Measurements from ENCODE around the gene ARID5B.
"Not testable (repeated sequence)": the region's sequence is repeated elsewhere in the genome, so short reads cannot be mapped to it uniquely, and the experiment has no call there.

The ARID5B gene, protein sequence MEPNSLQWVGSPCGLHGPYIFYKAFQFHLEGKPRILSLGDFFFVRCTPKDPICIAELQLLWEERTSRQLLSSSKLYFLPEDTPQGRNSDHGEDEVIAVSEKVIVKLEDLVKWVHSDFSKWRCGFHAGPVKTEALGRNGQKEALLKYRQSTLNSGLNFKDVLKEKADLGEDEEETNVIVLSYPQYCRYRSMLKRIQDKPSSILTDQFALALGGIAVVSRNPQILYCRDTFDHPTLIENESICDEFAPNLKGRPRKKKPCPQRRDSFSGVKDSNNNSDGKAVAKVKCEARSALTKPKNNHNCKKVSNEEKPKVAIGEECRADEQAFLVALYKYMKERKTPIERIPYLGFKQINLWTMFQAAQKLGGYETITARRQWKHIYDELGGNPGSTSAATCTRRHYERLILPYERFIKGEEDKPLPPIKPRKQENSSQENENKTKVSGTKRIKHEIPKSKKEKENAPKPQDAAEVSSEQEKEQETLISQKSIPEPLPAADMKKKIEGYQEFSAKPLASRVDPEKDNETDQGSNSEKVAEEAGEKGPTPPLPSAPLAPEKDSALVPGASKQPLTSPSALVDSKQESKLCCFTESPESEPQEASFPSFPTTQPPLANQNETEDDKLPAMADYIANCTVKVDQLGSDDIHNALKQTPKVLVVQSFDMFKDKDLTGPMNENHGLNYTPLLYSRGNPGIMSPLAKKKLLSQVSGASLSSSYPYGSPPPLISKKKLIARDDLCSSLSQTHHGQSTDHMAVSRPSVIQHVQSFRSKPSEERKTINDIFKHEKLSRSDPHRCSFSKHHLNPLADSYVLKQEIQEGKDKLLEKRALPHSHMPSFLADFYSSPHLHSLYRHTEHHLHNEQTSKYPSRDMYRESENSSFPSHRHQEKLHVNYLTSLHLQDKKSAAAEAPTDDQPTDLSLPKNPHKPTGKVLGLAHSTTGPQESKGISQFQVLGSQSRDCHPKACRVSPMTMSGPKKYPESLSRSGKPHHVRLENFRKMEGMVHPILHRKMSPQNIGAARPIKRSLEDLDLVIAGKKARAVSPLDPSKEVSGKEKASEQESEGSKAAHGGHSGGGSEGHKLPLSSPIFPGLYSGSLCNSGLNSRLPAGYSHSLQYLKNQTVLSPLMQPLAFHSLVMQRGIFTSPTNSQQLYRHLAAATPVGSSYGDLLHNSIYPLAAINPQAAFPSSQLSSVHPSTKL

DNA sequence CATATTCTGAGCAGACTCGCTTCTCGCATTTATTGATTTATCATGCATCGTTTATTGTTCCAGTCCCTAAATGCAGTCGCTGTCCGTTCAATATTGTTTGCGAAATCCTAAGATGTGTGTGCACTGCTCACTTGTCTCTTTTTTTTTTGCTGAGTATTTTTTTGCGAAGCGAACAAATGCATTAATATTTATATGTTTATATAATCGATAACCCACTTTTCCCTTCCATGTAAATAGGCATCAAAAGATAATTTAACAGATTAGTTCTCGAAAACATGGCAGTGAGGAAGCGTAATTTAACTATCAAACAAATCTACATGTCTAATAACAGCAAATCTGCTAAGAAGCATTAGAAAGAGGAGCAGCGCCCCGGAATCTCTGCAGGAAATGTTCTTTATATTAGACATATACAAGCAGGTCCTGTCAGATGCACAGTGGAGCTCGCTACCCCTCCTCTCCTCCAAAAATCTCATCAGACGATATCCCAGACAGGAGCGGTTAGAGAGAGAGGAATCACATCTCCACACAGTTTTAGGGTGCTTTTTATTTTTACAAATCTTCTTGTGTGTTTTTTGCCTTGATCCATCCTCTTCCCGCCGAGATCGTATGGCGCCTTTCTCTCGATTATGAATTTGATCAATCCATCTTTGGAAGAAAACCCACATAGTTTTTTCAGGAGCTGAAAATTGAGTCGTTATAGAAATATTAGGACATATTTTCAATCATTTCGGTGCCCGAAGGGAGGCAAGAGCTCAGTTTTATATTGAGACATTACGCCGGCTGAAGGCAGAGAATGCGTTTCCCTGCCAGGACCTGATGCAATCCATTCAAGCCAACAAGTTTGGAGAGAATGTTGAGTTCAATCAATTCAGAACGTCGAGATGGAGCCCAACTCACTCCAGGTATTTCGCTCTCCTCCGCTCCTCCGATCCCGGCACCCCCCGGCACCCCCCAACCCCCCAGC, at the start of gene ARID5B:
ARID5B (plus strand) TSS at position 871 of the 964 bp plus-strand sequence; CDS start at position 882, 11 bp downstream.
- DNase-seq, result peak; percentile 31

DNA sequence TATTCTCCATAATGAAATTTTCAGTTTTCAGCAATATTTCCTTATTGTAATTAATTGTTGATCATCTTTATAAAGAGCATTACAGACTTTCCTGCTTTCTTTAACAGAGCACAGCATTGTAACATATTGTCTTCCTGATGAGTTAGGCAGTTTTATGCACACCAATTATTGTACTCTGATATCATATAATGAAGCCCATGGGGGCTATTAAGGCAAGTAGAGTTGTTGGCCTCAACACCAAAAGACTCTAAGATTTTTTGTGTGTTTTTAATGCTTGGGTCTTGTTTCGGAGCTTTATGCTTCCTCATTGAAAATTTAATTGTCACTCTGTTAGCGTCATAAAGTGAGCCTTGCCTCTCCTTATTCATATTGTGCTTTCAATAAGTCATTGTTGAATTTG, 49.2 kb upstream of the ARID5B start:
- no peak for DNase-seq

DNA sequence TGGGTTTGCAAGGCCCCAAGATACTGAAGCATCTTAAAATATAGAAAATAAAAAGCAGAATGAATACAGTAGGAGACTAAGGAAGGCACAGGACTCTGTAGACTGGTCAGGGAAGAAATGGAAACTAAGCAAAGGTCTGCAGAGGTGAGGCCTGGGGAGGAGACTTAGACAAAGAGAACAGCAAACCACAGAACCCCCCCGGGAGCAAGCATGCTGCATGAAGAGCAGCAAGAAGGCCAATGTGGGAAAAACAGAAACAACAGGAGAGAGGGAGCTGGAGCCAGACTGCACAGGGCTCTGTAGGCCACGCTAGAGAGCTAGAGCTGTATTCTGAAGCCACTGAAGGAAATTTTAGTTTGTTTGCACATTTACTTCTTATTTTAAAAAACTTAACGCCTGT, 45.7 kb upstream of the ARID5B start:
- DNase-seq, result no peak

DNA sequence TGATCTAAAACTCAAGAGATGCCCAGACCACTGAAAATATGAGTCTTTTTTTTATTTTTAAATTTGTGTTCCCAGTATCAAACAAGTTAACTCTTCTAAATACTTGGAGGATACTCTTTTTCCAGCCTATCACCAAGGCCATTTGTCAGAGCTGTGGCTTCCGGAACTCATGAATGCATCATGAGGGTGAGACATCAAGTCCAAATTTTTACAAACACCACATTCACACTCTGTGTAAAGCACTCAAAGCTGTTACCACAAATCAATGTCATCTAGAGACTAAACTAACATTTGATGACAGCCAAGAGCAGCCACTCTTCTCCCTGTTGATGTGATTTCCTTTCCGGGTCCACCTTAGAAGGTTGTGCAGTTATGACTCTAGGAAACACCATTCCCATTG, 43.8 kb upstream of the ARID5B start:
- no peak for DNase-seq

DNA sequence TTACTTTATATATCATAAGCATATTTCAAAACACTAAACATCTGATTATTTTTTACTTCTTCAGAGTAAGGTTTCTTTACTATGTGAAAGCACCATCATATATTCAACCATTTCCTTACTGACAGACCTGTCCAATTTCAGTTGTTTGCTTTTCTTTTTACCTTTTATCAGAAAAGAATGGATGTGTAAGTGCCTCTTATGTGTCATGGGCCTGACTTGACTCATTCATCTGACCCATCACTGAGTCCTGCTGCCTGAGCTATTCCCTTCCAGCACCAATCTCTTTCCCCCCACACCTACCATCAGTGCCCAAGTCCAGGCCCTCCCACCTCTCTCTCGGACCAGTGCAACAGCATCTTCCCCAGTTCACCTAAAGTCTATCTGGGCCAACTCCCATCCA, 41.7 kb upstream of the ARID5B start:
- DNase-seq, result no peak

DNA sequence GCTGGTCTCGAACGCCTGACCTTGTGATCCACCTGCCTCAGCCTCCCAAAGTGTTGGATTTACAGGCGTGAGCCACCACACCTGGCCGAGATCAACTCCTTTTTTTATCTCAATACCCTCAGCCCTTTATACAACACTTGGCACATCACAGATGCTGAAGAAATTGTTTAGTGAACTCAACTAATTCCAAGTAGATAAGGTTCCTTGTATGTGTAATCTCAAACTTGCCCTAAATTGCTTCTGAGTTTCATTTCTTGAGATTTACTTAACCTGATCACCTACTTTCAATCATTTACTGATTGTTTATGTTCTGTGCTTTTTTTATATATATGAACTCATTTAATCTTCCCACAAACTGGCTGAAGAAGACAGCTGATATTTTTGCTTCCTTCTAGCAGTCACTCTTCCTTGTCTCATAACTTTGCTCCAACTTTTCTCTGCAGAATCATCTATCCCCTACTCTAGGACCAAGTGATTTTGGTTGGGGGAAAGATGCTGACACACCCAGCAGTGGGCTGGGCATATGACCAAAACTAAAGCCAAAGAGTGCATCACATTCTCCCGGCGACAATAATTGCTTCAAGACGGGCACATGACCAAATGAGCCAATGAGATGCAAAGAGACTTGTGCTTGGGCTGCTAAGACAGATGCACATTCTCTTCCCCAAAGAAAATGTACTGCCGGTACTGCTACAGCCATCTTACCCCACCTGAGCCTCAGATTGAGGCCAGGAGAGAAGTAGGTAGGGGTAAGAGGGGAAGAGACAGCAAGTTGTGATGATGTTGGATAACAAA, 40.3 kb upstream of the ARID5B start:
- no peak for DNase-seq

DNA sequence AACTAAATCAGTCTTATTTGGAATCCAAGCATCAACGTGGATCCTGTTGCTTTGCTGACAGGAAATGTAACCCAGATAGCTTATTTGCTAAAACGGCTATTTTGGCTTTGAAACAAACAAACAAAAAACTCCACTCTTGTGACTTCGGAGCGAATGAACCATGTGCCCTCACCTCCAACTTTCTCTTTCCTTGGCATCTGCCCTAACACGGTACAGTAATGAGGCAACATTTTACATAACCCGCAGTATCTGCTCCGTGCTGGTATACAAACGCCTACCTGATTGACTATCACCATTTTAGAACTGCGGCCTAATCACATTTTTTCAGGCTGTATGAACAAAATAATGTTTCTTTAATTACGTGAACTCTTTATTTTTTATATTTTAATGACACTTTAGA, 37.5 kb upstream of the ARID5B start:
- no peak for DNase-seq

DNA sequence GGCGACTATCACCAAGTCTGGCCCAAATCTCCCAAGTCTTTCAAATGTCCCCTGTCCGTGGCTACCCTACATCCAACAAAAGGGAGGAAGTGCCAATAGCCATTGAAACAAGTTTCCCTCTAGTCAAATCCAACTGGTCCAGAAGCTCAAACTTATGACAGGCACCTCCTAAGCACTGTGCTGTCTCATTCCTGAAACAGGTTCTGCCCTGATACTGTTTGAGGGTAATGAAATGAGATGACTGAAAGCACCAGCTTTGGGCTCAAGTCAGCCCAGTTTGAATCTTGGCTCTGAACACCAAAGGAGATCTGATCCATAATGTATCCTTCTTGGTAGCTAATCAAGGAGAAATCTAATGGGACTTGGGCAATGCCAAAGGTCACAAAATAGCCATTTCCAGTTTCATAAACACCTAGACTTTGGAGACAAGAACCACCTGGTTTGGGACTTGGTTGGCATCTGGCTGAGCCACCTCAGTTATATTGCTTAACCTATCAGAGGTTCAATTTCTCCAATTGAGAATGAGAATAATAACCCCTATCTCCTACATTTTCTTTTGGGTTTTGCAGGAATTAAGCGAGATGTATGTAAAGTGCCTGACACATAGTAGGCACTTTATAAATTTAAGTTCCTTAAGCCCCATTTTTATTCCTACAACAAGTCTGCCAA, 34.7 kb upstream of the ARID5B start:
- DNase-seq, result no peak

DNA sequence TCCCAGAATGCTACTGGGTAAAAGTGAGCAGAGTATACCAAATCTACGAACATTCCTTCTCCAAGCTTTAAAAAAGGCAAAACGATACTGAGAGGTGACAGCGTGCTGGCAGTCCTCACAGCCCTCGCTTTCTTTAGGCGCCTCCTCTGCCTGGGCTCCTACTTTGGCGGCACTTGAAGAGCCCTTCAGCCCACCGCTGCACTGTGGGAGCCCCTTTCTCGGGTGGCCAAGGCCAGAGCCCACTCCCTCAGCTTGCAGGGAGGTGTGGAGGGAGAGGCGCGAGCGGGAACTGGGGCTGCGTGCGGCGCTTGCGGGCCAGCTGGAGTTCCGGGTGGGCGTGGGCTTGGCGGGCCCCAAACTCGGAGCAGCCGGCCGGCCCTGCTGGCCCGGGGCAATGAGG, 34.1 kb upstream of the ARID5B start:
- not testable (repeated sequence) for DNase-seq

DNA sequence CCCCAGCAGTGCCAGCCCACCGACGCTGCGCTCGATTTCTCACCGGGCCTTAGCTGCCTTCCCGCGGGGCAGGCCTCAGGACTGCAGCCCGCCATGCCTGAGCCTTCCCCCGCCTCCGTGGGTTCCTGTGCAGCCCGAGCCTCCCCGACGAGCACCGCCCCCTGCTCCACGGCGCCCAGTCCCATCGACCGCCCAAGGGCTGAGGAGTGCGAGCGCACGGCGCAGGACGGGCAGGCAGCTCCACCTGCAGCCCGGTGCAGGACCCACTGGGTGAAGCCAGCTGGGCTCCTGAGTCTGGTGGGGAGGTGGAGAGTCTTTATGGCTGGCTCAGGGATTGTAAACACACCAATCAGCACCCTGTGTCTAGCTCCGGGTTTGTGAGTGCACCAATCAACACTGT, 33.7 kb upstream of the ARID5B start:
- not testable (repeated sequence) for DNase-seq

DNA sequence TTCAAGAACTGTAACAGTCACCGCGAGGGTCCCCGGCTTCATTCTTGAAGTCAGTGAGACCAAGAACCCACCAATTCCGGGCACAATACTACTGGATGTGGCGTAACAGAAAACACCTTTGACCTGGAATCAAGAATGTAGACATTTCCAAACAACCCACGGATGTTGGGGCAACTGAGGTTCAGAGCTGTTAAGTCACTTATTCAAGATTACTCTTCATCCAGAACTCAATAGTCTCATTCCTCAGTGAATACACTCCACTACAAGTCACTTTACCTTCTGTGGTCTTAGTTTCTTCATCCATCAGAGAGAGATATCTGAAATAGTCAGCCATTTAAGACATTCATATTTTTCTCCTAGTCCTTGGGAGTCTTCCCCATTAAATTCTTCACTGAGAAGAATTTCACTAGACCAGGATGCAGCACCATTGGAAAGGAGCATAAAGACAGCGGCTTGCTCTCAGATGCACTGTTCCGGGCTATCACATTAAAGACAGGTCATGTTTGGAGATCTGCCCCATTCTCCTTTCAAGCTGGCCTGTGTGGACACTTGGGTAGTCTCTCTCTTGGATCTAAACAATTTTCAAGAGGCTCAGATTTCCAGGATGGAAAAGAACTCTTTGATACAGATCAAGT, 32.3 kb upstream of the ARID5B start:
- no peak for DNase-seq

DNA sequence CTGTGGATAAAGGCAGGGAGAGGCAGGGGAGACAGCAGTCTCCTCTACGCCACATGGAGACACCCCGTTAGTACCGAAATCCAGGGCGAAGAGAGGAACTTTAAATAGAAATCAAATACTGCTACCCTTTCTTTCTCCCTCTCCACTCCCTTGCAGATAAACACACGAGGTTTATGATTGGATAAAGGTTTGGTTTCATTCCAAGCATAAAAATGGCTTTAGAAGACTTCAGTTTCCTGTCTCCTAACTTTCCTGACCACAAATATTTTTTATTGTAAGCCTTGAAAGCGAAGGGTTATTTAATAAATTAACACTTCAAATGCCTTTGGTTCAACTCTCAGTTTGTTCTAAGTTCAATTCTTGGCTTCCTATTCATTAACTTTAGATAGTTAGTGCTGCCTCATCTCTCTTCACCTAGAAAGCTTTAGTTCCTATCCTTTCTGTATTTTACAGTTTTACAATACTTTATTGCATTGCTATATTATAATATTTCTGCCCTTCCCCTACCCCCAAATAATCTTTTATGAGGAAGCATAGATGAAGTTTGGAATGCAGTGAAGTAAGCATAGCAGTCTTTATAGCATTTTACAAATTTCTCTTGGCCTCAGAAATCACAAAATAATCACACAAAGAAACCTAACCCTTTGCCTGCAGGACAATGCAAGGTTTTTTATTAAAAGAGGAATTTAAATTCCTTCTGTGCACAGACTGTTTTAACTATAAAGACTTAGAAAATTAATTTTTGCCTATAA, 31.5 kb upstream of the ARID5B start:
- no peak for DNase-seq

DNA sequence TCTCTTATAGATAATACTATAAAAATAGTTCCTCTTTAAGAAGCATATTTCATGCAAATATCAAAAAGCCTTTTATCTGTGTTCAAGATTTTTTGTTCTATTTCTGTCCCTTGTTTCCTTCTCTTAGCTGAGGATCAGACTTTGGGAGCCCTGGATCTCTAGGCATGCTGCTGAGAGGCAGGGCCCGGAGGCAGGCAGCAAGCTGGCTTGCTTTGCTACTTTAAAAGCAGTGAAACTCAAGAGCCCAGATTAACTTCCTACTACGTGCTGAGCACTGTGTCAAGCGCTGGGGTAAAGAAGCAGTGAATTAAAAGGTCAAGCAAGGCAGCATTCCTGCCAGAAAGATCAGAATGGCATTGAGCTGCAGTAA, 31.0 kb upstream of the ARID5B start:
- DNase-seq, result no peak

DNA sequence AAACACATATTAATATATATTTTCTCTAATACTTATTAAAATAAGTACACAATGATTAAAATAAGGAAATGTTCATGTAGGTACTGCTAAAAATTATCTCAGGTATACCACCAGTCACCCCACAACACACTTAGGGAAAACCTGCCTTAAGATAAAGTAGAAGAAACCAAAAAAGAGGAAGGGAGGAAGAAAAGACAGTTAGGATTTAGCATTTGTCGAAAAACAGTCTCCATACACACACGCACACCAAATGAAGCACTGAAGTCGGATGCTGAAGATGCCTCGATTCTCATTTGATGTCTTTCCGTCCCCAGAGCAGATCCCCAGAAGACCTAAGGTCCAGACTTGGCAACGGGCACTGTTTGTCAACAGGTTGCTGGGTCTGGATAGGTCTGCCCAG, 30.0 kb upstream of the ARID5B start:
- DNase-seq, result no peak

DNA sequence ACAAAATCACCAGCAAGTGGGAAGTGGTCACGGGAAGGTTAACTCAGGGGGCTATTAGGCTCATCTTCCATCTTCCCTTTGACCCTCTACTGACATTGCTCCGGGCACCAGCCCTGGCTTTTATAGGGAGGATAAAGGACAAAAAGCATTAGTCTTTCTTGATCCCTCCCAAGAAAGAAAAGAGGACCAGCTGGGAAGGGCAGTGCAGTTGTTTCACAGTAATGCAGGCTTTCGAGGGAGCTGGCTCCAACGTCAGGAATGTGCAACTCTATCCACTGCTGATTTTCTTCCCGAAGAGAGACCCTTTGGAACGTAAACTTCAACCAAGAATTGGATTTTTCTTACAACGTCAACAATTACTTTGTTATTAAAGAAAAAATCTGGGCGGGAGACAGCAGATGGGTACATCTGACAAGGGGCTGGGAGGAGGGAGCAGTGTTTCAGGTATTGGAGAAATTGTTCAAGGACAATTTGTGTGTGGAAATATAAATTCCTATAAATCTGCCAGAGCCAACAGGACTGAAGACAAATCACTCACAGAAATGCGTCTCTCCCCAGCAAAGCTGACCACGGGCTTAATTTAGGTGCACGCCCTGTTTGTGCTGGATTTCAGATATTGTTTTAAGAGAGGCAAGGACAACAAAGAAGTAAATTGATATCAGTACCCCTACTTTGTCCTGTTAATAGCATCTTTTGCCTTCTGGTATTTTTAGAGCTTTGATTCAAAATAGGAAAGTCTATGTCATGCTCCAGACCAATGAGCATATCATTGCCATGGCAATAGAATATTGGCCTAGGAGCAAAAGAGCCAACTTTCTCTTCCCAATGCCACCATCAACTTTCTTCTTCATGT, 23.4 kb upstream of the ARID5B start:
- DNase-seq, result no peak

DNA sequence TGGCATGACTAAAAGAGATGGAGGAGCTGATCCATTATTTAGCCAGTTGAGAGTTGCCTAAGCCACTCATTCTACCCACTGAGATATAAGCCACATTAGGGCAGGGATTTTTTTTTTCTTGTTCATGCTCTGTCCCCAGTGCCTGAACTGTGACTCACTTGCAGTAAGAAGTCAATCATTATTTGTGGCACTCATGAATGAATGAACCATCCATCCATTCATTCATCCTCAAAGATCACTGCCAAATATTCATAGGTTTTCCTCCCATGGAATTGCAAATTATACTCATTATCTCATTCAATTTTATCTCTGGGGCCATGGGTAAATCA, 22.8 kb upstream of the ARID5B start:
- no peak for DNase-seq

DNA sequence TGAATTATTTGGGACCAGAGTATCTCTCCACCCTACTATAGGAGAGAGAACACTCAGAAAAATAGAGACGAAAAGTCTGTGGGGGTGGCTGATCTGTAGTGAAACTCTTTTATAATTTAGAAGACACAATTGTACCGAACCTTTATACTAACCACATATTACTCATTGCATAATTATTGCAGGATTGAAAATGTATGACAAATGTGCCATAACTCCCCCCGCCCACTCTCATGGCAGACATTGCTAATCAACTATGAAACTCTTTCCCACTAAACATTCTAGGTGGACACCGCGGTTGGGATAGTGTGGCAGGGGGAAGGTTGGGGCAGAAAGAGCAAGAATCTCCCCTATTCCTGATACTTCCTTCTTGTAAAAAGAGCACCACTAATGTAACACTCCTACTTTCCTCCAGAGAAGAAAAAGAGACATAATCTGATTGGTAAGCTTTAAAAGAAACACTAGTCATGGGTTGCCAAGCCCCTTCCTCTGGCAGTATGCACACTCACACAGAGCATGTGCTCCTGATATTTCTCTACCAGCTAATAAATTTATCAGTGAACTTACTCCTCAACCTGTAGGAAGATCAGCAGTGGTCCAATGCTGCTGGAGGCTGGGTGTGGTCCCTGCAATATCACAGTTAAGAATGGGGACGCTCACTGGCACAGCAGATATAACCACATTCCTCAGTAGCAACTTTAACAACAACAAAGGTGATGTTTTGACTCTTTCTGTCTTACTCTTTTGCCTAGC, 18.7 kb upstream of the ARID5B start:
- DNase-seq, result no peak

Data from NCI-H2227 treated with DMSO at 0.1 percent for 48 hours (cell line).